K562 (cell line): ENCODE measurements around the gene PSMD14. TPM values are rescaled to one million over a fixed set of nuclear protein-coding genes. Genes with fewer than 3 reads are reported as not detected.

ENCODE experiments used
- ATAC-seq: fragments of 200-7000 bp; cut with Tn5 transposase; 3 replicates; pipeline ENCODE4 v1.9.1; 2020; ENCODE audit warnings: moderate library complexity
- BruUV-seq: library from RNA; stranded (reverse); fragments of 400-500 nt; replicated peaks from 2 replicates; lab custom pipeline; 2021; lab: Mats Ljungman, UMichigan
- CTCF ChIA-PET: fragments of 300-600 bp; formaldehyde crosslinking; extraction: SDS; loops from one replicate; lab custom pipeline; 2021; ENCODE audit warnings: low intra/inter-chr PET ratio; lab: Yijun Ruan, JAX
- POLR2A ChIA-PET: fragments of 300-600, 350-650 bp; sonication (Branson Sonifier 250); formaldehyde crosslinking; extraction: SDS; loops from one replicate; lab custom pipeline; 2021; ENCODE audit warnings: antibody characterized with exemption, inconsistent platforms; lab: Yijun Ruan, JAX
- DNase-seq, 4 experiments: peaks; one replicate each; pipeline versions ENCODE4 v3.0.0 to v3.0.0-alpha.2; 2011 to 2018; ENCODE audit warnings: low spot score in 3 of 4, mixed read lengths in 3 of 4; ENCODE audit errors: extremely low read depth in 1 of 4
- FAIRE-seq: peaks from 2 replicates; lab custom pipeline; 2011; peaks lifted over from hg19 to GRCh38; lab: Jason Lieb, UNC
- H2AFZ ChIP-seq: 2 replicates; pipeline ENCODE4 v1.6.0; 2011; ENCODE audit warnings: low read depth, low read length, control low read depth, inconsistent platforms
- H3K27ac ChIP-seq: fragments of 200-600 bp; 3 replicates; pipeline ENCODE4 v1.8.0; 2011; ENCODE audit warnings: low read depth, mild to moderate bottlenecking, control low read depth, inconsistent platforms, low read length, moderate library complexity, mixed read lengths; ENCODE audit errors: extremely low read depth
- H3K27me3 ChIP-seq, 2 experiments: fragments of 300-600 bp in 1 of 2; 2 replicates in 1 of 2; 3 replicates in 1 of 2; pipeline versions ENCODE4 v1.6.0 to v1.8.0; 2011; ENCODE audit warnings: inconsistent platforms in 2 of 2, low read length in 2 of 2, mild to moderate bottlenecking in 1 of 2, mixed read lengths in 1 of 2, moderate library complexity in 1 of 2; ENCODE audit not compliant: control insufficient read depth in 2 of 2, insufficient read depth in 2 of 2
- H3K36me3 ChIP-seq: fragments of 300-600 bp; 3 replicates; pipeline ENCODE4 v1.8.0; 2011; ENCODE audit warnings: mild to moderate bottlenecking, low read length, inconsistent platforms; ENCODE audit not compliant: control insufficient read depth, insufficient read depth
- H3K4me1 ChIP-seq, 2 experiments: fragments of 200-600 bp in 1 of 2; replicated peaks in 1 of 2; 2 replicates in 1 of 2; 3 replicates in 1 of 2; pipeline versions ENCODE4 v1.5.1 to v1.8.0; 2011; ENCODE audit warnings: inconsistent platforms in 2 of 2, low read length in 2 of 2, mild to moderate bottlenecking in 1 of 2, mixed read lengths in 1 of 2, moderate library complexity in 1 of 2; ENCODE audit not compliant: control insufficient read depth in 2 of 2, insufficient read depth in 2 of 2
- H3K4me2 ChIP-seq: 2 replicates; pipeline ENCODE4 v1.6.1; 2011; ENCODE audit warnings: low read length, control low read depth, inconsistent platforms, mixed read lengths; ENCODE audit not compliant: insufficient read depth
- H3K4me3 ChIP-seq: fragments of 200-600 bp; sonication (generic), shearing (Covaris generic); 2 replicates; pipeline ENCODE4 v1.5.1; 2016; ENCODE audit warnings: control low read depth, inconsistent platforms
- H3K79me2 ChIP-seq: fragments of 200-600 bp; 3 replicates; pipeline ENCODE4 v1.8.0; 2011; ENCODE audit warnings: low read length, inconsistent platforms; ENCODE audit not compliant: control insufficient read depth, insufficient read depth
- H3K9ac ChIP-seq, 2 experiments: 2 replicates each; pipeline versions ENCODE4 v1.6.0 to v1.6.1; 2011; ENCODE audit warnings: low read depth in 2 of 2, low read length in 2 of 2, control low read depth in 1 of 2, inconsistent platforms in 1 of 2, mild to moderate bottlenecking in 1 of 2, mixed read lengths in 1 of 2; ENCODE audit not compliant: insufficient read depth in 1 of 2
- H3K9me1 ChIP-seq: one replicate; pipeline ENCODE4 v1.6.0; 2011; ENCODE audit warnings: inconsistent platforms, mild to moderate bottlenecking, low read length, moderate library complexity; ENCODE audit not compliant: control insufficient read depth, insufficient read depth
- H3K9me3 ChIP-seq: replicated peaks from 2 replicates; pipeline ENCODE4 v1.5.1; 2011; ENCODE audit warnings: low read depth, low read length, inconsistent platforms; ENCODE audit not compliant: control insufficient read depth, insufficient read depth
- H4K20me1 ChIP-seq: replicated peaks from 2 replicates; pipeline ENCODE4 v1.6.1; 2011; ENCODE audit warnings: low read length, inconsistent platforms, mixed read lengths; ENCODE audit not compliant: control insufficient read depth, insufficient read depth
- E2F3 ChIP-seq: fragments of 250-450 bp; sonication (Bioruptor Pico); IDR thresholded peaks from 2 replicates; pipeline ENCODE4 v1.4.0; 2020; ENCODE audit warnings: mild to moderate bottlenecking
- GABPB2 ChIP-seq: fragments of 250-450 bp; sonication (Bioruptor Pico); conservative IDR thresholded peaks from 2 replicates; pipeline ENCODE4 v1.5.1; 2021; ENCODE audit warnings: mild to moderate bottlenecking
- GTF2B ChIP-seq: IDR thresholded peaks from 2 replicates; pipeline ENCODE4 v1.6.1; 2011; ENCODE audit not compliant: insufficient read length; ENCODE audit errors: extremely low read depth
- HEY1 ChIP-seq: fragments of 250-450 bp; sonication (Bioruptor Pico); IDR thresholded peaks from 2 replicates; pipeline ENCODE4 v1.5.0; 2020; ENCODE audit warnings: mild to moderate bottlenecking, moderate library complexity, borderline replicate concordance
- MNT ChIP-seq, 2 experiments: fragments of 450-650 bp; conservative IDR thresholded peaks; 2 replicates each; pipeline ENCODE4 v1.6.1; 2017; ENCODE audit warnings: mild to moderate bottlenecking in 2 of 2, moderate library complexity in 2 of 2
- NCOR1 ChIP-seq: fragments of 450-650 bp; IDR thresholded peaks from 2 replicates; pipeline ENCODE4 v1.6.1; 2016; ENCODE audit warnings: mild to moderate bottlenecking, moderate library complexity
- SP1 ChIP-seq: sonication (generic); formaldehyde crosslinking; IDR thresholded peaks from 2 replicates; pipeline ENCODE4 v1.8.1; 2022; ENCODE audit warnings: mild to moderate bottlenecking, missing genetic modification reagents
- TAL1 ChIP-seq: fragments of 450-650 bp; IDR thresholded peaks from 2 replicates; pipeline ENCODE4 v1.6.1; 2016; ENCODE audit warnings: mild to moderate bottlenecking
- VEZF1 ChIP-seq: fragments of 200-800 bp; sonication (Bioruptor generic); IDR thresholded peaks from 2 replicates; pipeline ENCODE4 v1.6.1; 2017; ENCODE audit warnings: missing genetic modification characterization, missing compliant biosample characterization
- YBX1 ChIP-seq: fragments of 450-650 bp; IDR thresholded peaks from 2 replicates; pipeline ENCODE4 v1.7.1; 2016; ENCODE audit warnings: mild to moderate bottlenecking
- ZBTB12 ChIP-seq: fragments of 250-450 bp; sonication (Bioruptor Pico); IDR thresholded peaks from 2 replicates; pipeline ENCODE4 v1.4.0; 2020
- ZFP30 ChIP-seq: fragments of 250-450 bp; sonication (Bioruptor Pico); IDR thresholded peaks from 2 replicates; pipeline ENCODE4 v1.8.0; 2022; ENCODE audit warnings: moderate library complexity, mild to moderate bottlenecking, inconsistent platforms, borderline replicate concordance
- ZNF699 ChIP-seq: fragments of 250-450 bp; sonication (Bioruptor Pico); IDR thresholded peaks from 2 replicates; pipeline ENCODE4 v1.8.0; 2021; ENCODE audit warnings: mild to moderate bottlenecking, moderate library complexity; ENCODE audit not compliant: insufficient replicate concordance
- WGBS: fragments of 100-300 bp; shearing (Covaris generic); methylation state at CpG from one replicate; pipeline ENCODE4 v1.1.6; 2016; ENCODE audit warnings: low coverage, mixed read lengths; ENCODE audit not compliant: insufficient coverage; ENCODE audit errors: missing lambda C conversion rate; 5-methylcytosine and 5-hydroxymethylcytosine counted together
- in situ Hi-C: fragments of 300-500 bp; cut with MboI; formaldehyde crosslinking; loops from 4 replicates; pipeline ENCODE4 v1.15.0; 2018; ENCODE audit warnings: inconsistent platforms, mixed read lengths
- intact Hi-C: fragments of 100-400 bp; cut with micrococcal nuclease; formaldehyde crosslinking; loops from 2 replicates; pipeline ENCODE4 v1.14.2; 2022
- polyA plus RNA-seq, 8 experiments: library from polyadenylated mRNA; depleted of rRNA in 4 of 8; stranded (reverse) in 5 of 8; unstranded in 3 of 8; fragments of >200 nt; fragmentation: Nextera tagmentation in 2 of 8; fragmentation: Illumina TruSeq in 1 of 8; extraction: Ambion mirVana in 2 of 8; extraction: Trizol in 1 of 8; gene quantifications; 2 replicates each; pipeline versions ENCODE4 v1.2.1 to v1.2.3, GENCODE V29; 2011 to 2014; ENCODE audit warnings: inconsistent platforms in 1 of 8, missing spikeins in 1 of 8
- total RNA-seq, 7 experiments: library from RNA; depleted of rRNA in 6 of 7; stranded (reverse); fragments of >200 nt in 6 of 7; fragmentation: Illumina TruSeq in 2 of 7; extraction: Trizol in 2 of 7; gene quantifications; 2 replicates each; pipeline versions ENCODE4 v1.2.1 to v1.2.3, GENCODE V29; 2011 to 2021; ENCODE audit warnings: low replicate concordance in 1 of 7
- TF ChIP-seq, protein P1 (sequence below): fragments of 250-450 bp; sonication (Bioruptor Pico); IDR thresholded peaks from 2 replicates; pipeline ENCODE4 v1.5.0; 2020; ENCODE audit warnings: mild to moderate bottlenecking
- TF ChIP-seq, protein P2 (sequence below): fragments of 250-450 bp; sonication (Bioruptor Pico); IDR thresholded peaks from 2 replicates; pipeline ENCODE4 v1.4.0; 2020; ENCODE audit warnings: mild to moderate bottlenecking

The PSMD14 gene
- total and polyA plus RNA-seq, 9 of the 15 experiments (the other 6 are each of a cell fraction or from before 2014, with no cell fraction given), result 151 to 515 (median 228) TPM

- Histone ChIP-seq H3K27me3 (no peaks in the 10 kb centered on the region), H4K20me1 (no peaks in the 10 kb centered on the region), H3K9me1 (no peaks in the 10 kb centered on the region), H3K27ac (no peak overlapping the region), H2AFZ (no peak overlapping the region), H3K4me1 (0 out of 5 replicates have a peak, but pooled peaks cover 0 to 2% of the 10 kb centered on the region in 2 experiments), H3K36me3 (no peaks in the 10 kb centered on the region), H3K9me3 (peaks cover 4% of the 10 kb centered on the region), H3K4me2 (no peak overlapping the region), H3K79me2 (no peaks in the 10 kb centered on the region), H3K9ac (no peak overlapping the region), H3K4me3 (no peak overlapping the region)
- no TSS peak for BruUV-seq
- ATAC-seq (no peak), FAIRE-seq (no peak), DNase-seq (no peak)
- intact Hi-C loops (no loop called here), in situ Hi-C loops (loop anchor here (25.0 kb wide), 2 partner anchors 868 to 1043 kb away; partner anchors contain the start of gene IFIH1)
- 14% methylated on average over 3 of the region's 3 CpGs for WGBS
- CTCF ChIA-PET, result no interaction called here
- POLR2A ChIA-PET, result no interaction called here
- no peak for TF ChIP-seq MNT (conservative IDR thresholded peaks at IDR 0.05)
- no peak for TF ChIP-seq TAL1
- TF ChIP-seq ZBTB12 (CRISPR knock-in tag), result no peak
- TF ChIP-seq, protein P1, sequence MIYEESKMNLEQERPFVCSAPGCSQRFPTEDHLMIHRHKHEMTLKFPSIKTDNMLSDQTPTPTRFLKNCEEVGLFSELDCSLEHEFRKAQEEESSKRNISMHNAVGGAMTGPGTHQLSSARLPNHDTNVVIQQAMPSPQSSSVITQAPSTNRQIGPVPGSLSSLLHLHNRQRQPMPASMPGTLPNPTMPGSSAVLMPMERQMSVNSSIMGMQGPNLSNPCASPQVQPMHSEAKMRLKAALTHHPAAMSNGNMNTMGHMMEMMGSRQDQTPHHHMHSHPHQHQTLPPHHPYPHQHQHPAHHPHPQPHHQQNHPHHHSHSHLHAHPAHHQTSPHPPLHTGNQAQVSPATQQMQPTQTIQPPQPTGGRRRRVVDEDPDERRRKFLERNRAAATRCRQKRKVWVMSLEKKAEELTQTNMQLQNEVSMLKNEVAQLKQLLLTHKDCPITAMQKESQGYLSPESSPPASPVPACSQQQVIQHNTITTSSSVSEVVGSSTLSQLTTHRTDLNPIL (CRISPR knock-in tag), result no peak
- no peak for TF ChIP-seq YBX1
- no peak for TF ChIP-seq E2F3 (CRISPR knock-in tag)
- TF ChIP-seq VEZF1, result no peak
- no peak for TF ChIP-seq GTF2B
- no peak for TF ChIP-seq SP1 (CRISPR knock-in tag)
- TF ChIP-seq HEY1, result no peak
- TF ChIP-seq ZNF699, result no peak
- TF ChIP-seq, protein P2, sequence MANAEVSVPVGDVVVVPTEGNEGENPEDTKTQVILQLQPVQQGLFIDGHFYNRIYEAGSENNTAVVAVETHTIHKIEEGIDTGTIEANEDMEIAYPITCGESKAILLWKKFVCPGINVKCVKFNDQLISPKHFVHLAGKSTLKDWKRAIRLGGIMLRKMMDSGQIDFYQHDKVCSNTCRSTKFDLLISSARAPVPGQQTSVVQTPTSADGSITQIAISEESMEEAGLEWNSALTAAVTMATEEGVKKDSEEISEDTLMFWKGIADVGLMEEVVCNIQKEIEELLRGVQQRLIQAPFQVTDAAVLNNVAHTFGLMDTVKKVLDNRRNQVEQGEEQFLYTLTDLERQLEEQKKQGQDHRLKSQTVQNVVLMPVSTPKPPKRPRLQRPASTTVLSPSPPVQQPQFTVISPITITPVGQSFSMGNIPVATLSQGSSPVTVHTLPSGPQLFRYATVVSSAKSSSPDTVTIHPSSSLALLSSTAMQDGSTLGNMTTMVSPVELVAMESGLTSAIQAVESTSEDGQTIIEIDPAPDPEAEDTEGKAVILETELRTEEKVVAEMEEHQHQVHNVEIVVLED (CRISPR knock-in tag), result no peak
- TF ChIP-seq GABPB2 (CRISPR knock-in tag), result no peak
- no peak for TF ChIP-seq ZFP30 (CRISPR knock-in tag)
- TF ChIP-seq NCOR1, result no peak
Measured at GRCh38 chr2:161269111-161269510, 39.1 kb upstream of the PSMD14 start.
